Measurements from ENCODE around the gene COL15A1.
A peak's percentile ranks its signal among the peaks of the same experiment; 100 is the strongest.

The COL15A1 gene

DNA sequence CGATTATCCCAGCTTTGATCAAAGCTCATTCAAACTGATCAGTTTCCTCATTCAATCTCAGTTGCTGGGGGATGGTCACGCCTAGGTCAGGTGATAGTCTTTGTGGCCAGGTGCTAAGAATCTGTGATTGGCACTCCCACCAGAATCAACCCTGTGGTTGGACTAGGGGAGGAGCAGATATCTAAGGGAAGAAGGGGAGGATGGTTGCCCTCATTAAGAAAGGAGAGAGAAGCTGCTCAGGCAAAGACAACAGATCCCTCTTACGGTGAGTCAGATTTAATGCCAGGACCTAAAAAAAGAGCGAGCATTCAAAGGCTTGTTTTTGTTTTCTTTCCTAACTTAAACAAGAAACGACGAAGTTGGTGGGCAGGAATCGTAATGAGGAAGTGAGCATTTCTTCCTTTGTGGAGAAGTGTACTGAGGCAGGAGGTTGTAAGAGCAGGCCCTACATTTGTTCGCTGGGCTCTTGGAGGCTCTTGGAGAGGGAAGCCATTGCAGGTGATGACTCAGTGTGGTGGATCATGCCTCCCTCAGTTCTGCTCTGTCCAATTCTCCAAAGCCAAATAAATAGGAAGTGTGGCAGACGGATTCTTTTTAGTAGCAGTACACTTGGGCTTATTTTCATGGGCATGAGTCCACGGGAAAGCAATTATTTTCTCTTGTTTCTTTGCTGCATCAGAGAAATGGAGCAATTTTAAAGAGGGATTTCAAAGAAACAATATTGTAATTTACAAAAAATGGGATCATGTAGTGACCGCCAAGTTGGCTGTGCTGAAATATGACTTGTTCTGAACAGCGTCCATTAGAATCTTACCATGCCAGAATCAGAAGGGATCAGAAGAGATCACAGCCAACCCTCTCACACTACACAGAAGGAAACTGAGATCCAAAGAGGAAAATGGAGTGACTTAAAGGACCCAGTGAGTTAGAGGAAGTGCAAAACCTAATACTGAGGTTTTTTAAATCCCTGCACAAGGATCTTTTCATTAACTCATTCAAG is 142.5 kb downstream of the COL15A1 start:
- TF ChIP-seq FOXP2 (optimal IDR thresholded peaks at IDR 0.05; ENCODE audit: borderline replicate concordance, extremely low read depth, extremely low read length, insufficient read depth) (no peak), POLR2AphosphoS5 (IDR thresholded peaks at IDR 0.05; ENCODE audit: low read depth, low read length) (no peak), SIN3A (IDR thresholded peaks at IDR 0.05; ENCODE audit: borderline replicate concordance, insufficient read depth, low read length) (no peak)
- TF ChIP-seq, protein P1, sequence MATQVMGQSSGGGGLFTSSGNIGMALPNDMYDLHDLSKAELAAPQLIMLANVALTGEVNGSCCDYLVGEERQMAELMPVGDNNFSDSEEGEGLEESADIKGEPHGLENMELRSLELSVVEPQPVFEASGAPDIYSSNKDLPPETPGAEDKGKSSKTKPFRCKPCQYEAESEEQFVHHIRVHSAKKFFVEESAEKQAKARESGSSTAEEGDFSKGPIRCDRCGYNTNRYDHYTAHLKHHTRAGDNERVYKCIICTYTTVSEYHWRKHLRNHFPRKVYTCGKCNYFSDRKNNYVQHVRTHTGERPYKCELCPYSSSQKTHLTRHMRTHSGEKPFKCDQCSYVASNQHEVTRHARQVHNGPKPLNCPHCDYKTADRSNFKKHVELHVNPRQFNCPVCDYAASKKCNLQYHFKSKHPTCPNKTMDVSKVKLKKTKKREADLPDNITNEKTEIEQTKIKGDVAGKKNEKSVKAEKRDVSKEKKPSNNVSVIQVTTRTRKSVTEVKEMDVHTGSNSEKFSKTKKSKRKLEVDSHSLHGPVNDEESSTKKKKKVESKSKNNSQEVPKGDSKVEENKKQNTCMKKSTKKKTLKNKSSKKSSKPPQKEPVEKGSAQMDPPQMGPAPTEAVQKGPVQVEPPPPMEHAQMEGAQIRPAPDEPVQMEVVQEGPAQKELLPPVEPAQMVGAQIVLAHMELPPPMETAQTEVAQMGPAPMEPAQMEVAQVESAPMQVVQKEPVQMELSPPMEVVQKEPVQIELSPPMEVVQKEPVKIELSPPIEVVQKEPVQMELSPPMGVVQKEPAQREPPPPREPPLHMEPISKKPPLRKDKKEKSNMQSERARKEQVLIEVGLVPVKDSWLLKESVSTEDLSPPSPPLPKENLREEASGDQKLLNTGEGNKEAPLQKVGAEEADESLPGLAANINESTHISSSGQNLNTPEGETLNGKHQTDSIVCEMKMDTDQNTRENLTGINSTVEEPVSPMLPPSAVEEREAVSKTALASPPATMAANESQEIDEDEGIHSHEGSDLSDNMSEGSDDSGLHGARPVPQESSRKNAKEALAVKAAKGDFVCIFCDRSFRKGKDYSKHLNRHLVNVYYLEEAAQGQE (IDR thresholded peaks at IDR 0.05; ENCODE audit: insufficient read depth in 1 of 2, low read depth in 2 of 2, low read length in 2 of 2) = peak in 1 of 2 experiments; percentile 42; a peak in 2 of 4 replicates

DNA sequence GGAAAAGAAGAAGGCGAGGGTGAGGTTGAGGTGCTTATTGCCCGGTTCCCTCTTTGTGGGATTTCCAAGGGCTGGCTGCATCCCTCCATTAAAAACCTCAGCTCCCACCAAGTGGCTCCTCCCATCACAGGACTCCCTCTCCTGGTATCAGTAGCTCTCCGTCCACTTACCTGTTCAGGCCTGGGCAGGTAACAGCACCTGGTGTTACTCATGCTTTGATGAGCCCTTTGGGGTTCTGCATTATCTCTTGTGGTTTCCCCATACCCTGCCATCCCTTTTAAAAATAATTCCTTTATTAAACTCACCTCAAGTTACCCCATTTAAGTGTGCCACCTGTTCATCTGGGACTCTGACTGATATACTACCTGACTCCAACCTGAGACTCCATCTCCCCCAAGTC is 143.8 kb downstream of the COL15A1 start:
- TF ChIP-seq, protein P1 (IDR thresholded peaks at IDR 0.05; ENCODE audit: insufficient read depth in 1 of 2, low read depth in 2 of 2, low read length in 2 of 2) = no peak
- TF ChIP-seq TAF1 (IDR thresholded peaks at IDR 0.05; ENCODE audit: borderline replicate concordance, insufficient read depth, low read length) (no peak), SIN3A (IDR thresholded peaks at IDR 0.05; ENCODE audit: borderline replicate concordance, insufficient read depth, low read length) (no peak), POLR2AphosphoS5 (IDR thresholded peaks at IDR 0.05; ENCODE audit: low read depth, low read length) (no peak)

DNA sequence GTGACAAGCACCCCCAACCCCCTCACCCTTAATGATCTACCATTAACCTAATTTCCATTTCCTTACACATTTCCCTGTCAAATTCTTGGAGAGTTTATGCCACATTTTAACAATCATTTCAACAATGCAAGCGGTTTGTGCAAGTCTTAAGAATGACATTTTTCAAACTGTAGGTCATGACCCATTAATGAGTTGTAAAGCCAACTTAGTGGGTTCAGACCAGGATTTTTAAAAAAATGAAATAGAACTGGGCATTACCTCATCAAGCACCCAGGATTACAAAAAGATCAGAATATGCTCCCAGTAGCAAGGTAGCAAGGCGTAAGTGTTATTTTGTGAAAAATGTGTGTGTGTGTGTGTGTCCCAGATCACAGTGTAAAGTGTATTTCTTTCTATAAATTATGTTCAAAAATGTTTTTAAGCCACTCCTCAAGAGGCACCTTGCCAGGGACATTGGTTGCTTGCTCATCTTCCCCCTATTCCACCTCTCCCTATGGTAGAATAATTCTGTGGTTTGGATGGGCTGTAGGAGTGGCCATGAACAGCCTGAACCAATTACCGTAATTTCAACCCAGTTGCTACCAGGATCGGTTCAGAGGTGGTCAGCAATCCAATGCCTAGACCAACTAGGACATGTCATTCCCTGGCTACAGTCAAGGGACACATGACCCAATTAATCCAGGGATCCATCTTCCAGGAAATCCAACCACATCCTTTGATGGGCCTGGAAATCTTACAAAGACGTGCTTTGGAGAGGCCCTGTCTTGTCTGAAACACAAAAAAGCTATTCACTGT is 146.8 kb downstream of the COL15A1 start:
- TF ChIP-seq TAF1 (IDR thresholded peaks at IDR 0.05; ENCODE audit: borderline replicate concordance, insufficient read depth, low read length) = no peak

DNA sequence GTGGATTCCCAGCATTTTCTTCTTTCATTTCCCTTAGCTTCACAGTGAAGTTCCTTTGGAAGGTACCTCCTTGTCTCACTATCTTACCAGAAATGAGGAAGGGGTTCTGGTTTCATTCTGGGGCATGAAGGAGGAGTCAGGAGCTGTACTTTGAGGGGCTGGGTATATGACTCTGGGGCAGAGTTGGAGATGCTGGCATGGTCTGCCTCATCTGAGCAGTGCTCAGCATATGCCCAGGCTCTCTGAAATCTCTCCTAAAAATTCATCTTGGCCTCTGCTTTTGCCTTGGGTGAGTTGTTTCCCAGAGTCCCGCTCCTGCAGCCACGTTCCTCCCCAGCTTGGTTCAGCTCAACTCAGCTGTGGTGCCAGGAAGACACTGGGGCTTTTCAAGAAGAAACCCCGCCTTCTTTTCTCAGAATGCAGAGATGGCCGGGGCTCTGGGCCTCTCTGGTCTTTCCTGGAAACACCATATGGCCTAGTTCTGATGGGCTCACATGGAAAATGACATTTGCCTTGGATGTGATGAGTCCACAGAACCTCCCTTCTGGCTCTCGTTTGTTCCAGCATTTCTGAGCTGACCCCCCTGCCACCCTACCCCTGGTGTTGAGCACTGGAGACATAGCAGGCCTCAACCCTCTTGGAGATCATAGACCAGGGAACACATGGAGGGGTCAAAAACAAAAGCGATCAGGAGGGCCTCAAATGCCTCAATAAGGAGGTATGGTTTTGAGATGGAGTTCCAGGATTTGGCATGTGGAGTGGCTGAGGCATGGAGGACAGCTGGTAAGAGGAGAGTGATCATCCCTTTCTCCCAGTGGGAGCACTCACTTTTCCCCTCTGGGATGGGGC is 149.2 kb downstream of the COL15A1 start:
- no peak for TF ChIP-seq FOXP2 (optimal IDR thresholded peaks at IDR 0.05; ENCODE audit: borderline replicate concordance, extremely low read depth, extremely low read length, insufficient read depth)
- TF ChIP-seq SIN3A (IDR thresholded peaks at IDR 0.05; ENCODE audit: borderline replicate concordance, insufficient read depth, low read length) = no peak
- no peak for TF ChIP-seq TAF1 (IDR thresholded peaks at IDR 0.05; ENCODE audit: borderline replicate concordance, insufficient read depth, low read length)
- TF ChIP-seq, protein P1 (IDR thresholded peaks at IDR 0.05; ENCODE audit: insufficient read depth in 1 of 2, low read depth in 2 of 2, low read length in 2 of 2) = no peak
- no peak for TF ChIP-seq POLR2AphosphoS5 (IDR thresholded peaks at IDR 0.05; ENCODE audit: low read depth, low read length)

DNA sequence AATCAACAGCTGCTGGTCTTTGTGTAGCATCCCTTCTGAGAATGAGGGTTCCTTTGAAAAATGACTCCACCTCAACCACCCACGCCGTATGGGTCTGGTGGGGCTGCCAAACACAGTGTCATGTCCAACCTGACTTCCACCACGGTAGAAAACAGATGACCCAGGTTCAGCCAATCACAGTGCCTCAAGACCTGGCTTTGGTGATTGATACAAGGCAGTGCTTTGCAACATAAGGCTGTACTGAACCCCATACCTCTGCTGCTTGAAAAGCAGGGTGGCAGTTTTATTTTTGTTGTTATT is 149.7 kb downstream of the COL15A1 start:
- no peak for TF ChIP-seq FOXP2 (optimal IDR thresholded peaks at IDR 0.05; ENCODE audit: borderline replicate concordance, extremely low read depth, extremely low read length, insufficient read depth)
- TF ChIP-seq TAF1 (IDR thresholded peaks at IDR 0.05; ENCODE audit: borderline replicate concordance, insufficient read depth, low read length) = no peak
- TF ChIP-seq, protein P1 (IDR thresholded peaks at IDR 0.05; ENCODE audit: insufficient read depth in 1 of 2, low read depth in 2 of 2, low read length in 2 of 2) = no peak
- TF ChIP-seq POLR2AphosphoS5 (IDR thresholded peaks at IDR 0.05; ENCODE audit: low read depth, low read length) = no peak
